Suppressor macrophage treated with lipopolysaccharide for 1 hour (primary cell): Measurements from ENCODE around the gene KSR2.

Experiments used
- DNase-seq, 3 donors: peaks; one replicate each; pipeline ENCODE4 v3.0.0-alpha.2; 2020 to 2022

Gene KSR2

GRCh38 chr12:117563706-117564105 lies 405.1 kb downstream of the KSR2 start:
- DNase-seq, result no peak

GRCh38 chr12:117563007-117563406 lies 405.8 kb downstream of the KSR2 start:
- DNase-seq, result no peak

- no peak for DNase-seq
Observed at GRCh38 chr12:117561990-117562389, 406.8 kb downstream of the KSR2 start.

DNA sequence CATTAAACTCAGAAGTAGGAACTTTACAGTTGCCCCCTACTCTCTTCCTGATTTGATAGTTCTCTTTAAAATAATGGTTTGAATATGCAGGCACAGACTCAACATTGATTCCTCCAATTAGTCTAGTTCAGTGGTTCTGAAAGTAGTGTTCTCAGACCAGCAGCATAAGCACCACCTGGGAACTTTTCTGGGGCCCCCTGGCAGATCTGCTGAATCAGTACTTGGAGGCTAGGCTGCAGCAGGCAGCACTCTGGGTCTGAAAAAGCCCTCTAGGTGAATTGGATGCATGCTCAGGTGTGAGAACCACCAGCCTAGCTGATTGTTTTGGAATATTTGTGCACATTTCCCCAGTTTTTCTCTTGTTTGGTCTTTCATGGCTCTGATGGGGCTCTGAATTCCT lies 408.8 kb downstream of the KSR2 start:
- no peak for DNase-seq

GRCh38 chr12:117555889-117556288 lies 412.9 kb downstream of the KSR2 start:
- no peak for DNase-seq

GRCh38 chr12:117552971-117553370 lies 415.8 kb downstream of the KSR2 start:
- DNase-seq, result no peak

GRCh38 chr12:117551665-117552064 lies 417.1 kb downstream of the KSR2 start:
- no peak for DNase-seq

DNA sequence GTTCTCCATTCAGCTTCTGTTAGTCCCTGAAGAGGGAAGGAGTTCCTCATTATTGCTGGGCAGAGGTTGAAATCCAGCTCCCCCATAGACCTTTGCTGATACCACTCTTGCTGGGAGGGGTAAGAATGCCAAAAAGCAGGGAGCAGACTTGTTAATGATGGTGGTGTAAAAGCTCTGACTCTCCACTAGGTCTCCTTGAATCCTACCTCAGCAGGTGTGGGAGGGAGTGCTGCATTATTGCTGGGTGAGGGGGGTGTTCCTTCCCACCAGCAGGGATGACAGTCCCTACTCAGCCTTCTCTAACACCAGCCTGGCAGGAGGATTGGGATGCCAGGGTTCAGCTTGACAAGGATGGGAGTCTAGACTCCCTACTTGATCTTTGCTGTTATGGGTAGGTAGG lies 421.6 kb downstream of the KSR2 start:
- DNase-seq, result no peak

GRCh38 chr12:117545216-117545615 lies 423.6 kb downstream of the KSR2 start:
- DNase-seq, result no peak

DNA sequence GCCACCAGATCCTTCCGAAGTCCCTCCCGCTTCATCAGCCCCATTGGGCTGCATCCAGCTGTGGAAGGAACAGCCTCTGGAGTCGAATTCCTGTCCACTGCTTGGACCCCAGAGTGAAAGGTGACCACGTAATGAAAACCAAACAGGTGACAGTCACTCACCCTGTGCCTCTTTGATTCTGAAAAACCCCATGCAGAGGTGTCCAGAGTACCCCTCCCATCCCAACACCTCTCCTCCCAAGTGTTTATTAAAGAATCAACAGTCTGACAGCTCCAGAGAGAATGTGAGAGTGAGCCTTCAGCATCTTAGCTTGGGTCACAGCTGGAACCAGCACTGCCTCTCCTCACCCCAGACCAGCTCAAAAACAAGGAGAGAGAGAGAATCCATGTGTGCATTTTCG lies 428.8 kb downstream of the KSR2 start:
- DNase-seq, result no peak

GRCh38 chr12:117538926-117539325 lies 429.9 kb downstream of the KSR2 start:
- DNase-seq, result no peak

GRCh38 chr12:117538032-117538690 lies 430.6 kb downstream of the KSR2 start:
- DNase-seq, result no peak

- DNase-seq, result peak in 1 of 3 donors; percentile 8
Observed at GRCh38 chr12:117533687-117534086, 435.1 kb downstream of the KSR2 start.

GRCh38 chr12:117530796-117531195 lies 438.0 kb downstream of the KSR2 start:
- no peak for DNase-seq

DNA sequence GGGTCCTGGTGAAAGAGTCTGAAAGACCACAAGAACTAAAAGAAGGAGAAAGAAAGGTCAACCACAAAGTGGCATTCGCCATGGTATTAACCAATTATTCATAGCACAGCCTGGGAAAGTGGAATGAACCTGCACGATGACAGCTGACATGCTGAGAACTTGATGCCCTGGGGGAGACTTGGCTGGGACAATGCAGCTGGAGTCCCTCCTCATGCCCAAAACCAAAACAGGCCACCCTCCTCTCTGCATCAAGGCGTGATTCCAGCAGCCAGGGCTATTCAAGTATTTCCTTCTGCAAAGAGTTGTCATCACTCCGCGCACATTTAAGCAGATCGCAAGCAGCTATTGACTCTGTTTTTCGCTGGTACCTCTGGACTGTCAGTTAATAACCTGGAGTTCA lies 440.3 kb downstream of the KSR2 start:
- DNase-seq, result no peak

- DNase-seq, result no peak
Observed at GRCh38 chr12:117527479-117527855, 441.3 kb downstream of the KSR2 start.

DNA sequence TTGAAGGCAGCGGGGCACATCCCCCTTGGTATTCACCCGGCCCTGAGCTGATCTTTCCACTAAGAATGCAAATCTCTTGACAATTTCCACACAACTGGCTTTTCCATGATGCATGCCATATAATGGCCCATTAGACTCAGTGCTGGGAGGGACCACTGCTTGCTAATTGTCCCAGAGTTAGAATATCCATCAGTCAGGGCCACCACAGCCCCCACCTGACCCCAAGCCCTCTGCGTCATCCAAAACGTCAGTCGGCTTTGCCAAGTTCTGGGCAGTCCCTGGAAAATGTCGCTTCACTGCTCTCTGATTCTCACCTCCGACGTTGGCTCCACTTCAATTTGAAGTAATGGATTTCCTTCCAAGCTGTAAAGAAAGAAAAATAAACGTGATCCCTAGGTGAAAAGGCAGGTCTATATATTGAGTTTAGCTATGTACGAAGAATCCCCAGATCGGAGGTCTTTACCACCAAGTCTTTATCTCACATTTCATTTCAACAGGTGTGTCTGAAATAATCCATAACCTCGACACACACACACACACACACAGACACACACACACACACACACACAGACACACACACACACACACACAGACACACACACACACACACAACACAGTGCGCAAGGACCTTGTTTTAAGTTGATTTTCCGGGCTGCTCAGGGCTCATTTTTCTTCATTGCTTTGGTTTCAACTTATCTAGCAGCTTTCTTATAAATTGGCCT lies 441.9 kb downstream of the KSR2 start:
- DNase-seq, result no peak

DNA sequence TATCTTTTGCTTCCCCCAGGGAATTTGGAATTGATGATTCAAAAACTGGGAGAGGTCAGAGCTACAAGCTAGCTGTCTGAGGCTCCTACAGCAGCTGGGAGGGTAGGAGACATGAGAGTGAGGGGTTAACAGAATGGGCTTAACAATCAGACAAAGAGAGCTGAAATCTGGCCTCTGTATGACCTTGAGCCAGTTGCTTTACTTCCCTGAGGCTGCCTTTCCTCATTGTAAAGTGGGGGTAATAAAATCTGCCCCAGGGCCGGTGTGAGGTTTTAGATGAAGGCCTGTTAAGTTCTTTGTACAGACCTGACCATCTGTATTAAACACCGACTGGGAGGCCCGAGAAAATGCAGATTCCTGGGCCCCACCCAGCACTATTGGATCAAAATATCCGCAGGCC lies 443.0 kb downstream of the KSR2 start:
- no peak for DNase-seq

GRCh38 chr12:117524806-117525205 lies 444.0 kb downstream of the KSR2 start:
- no peak for DNase-seq

GRCh38 chr12:117523971-117524370 lies 444.8 kb downstream of the KSR2 start:
- no peak for DNase-seq

GRCh38 chr12:117522559-117522958 lies 446.2 kb downstream of the KSR2 start:
- no peak for DNase-seq

DNA sequence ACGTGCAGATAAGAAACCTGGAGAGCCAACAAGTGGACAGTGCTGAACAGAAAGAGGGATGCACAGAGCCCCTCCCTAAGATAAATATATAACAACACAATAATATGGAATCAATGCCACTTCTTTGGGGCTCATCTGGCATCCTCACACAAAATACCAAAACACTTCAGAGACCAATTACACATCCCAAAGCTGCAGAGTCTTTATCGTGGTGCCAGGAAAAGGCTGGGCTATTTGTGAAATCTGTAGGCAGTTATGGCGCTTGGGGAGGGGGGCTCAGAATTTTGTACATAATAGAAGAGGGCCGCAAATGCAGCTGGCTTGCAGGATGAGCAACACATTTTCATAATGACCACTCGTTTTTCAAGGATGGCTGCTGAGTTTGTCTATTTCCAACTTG lies 446.9 kb downstream of the KSR2 start:
- DNase-seq, result no peak

DNA sequence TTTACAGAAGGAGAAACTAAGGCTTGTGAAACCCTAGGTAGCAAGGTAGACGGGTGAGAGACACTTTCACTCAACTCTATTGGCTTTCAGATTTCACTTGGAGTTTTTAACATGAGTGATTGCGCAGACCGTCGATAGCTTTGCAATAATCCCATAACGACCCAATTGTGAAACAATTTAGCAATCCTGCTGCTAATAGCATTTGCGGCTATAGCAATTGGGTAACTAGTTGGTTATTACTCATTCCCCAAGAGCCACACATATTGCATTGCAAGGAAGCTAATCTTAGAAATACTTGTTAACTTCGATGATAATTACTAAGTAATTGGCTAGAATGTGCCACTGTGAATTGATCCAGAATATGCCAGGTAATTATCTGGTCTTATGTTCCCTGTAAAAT lies 447.4 kb downstream of the KSR2 start:
- DNase-seq, result peak; percentile 48 to 83 (median 73)

DNA sequence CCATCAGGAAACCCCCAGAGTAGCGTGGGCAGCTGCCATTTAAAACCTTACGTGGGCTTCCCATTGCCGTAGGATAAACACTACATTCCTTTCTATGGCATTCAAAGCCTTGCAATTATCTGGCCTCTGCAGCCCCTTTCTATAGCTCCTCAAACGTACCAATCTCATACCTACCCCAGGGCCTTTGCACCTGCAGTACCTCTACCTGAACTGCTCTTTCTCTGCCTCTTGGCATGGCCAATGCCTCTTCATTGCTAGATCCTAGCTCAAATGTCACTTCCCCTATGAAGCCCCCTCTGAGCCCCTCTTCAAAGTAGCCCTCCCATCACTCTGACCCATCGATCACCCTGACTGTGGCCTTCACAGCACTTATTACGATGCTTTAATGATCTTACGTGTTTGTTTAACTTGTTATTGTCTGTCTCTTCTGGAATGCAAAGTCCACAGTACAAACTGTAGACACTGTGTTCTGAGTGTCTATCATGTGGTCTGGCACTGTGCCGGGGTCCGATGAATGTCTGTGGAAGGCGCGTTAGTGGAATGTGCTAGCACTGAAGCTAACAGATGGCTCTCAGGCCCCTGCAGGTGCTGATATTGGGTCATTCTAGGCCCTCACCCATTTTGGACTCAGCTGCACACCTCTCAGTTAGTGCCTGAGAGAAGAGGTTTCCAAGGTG lies 450.1 kb downstream of the KSR2 start:
- DNase-seq, result no peak
